Tibial artery (tissue), 4 donors: ENCODE measurements around the gene OSGEPL1.
A peak's percentile ranks its signal among the peaks of the same experiment; 100 is the strongest.

Experiments
- DNase-seq, 2 donors: peaks; one replicate each; pipeline ENCODE4 v3.0.0-alpha.2; 2019
- H3K27ac ChIP-seq, 2 donors: fragments of 200-600 bp; sonication (generic) in 1 of 2; 1 replicate in 1 of 2; 2 replicates in 1 of 2; pipeline ENCODE4 v1.5.1; 2018 to 2019; ENCODE audit warnings: mild to moderate bottlenecking in 1 of 2
- H3K27me3 ChIP-seq, 2 donors: fragments of 200-600 bp; sonication (generic) in 1 of 2; one replicate each; pipeline versions ENCODE4 v1.5.1 to v1.6.0; 2016 to 2019
- H3K36me3 ChIP-seq, 3 donors: fragments of 200-600 bp; sonication (generic) in 2 of 3; one replicate each; pipeline ENCODE4 v1.5.1; 2016 to 2019; ENCODE audit warnings: mild to moderate bottlenecking in 2 of 3
- H3K4me1 ChIP-seq, 4 donors: fragments of 200-600 bp; sonication (generic) in 2 of 4; 1 replicate in 3 of 4; 2 replicates in 1 of 4; pipeline ENCODE4 v1.5.1; 2016 to 2019
- H3K4me3 ChIP-seq, 2 donors: fragments of 200-600 bp; sonication (generic) in 1 of 2; 1 replicate in 1 of 2; 2 replicates in 1 of 2; pipeline ENCODE4 v1.5.1; 2018 to 2019; ENCODE audit warnings: mild to moderate bottlenecking in 2 of 2
- H3K9me3 ChIP-seq, 3 donors: fragments of 200-600 bp; sonication (generic) in 1 of 3; one replicate each; pipeline ENCODE4 v1.5.1; 2016 to 2019
- intact Hi-C: fragments of 100-400 bp; cut with DNase I; formaldehyde crosslinking; loops from one replicate; pipeline ENCODE4 v1.15.0; 2023; ENCODE audit warnings: low total_unique reads
- TF ChIP-seq, protein P1 (sequence below), 2 experiments: fragments of 200-600 bp in 1 of 2; fragments of 450-650 bp in 1 of 2; IDR thresholded peaks; one replicate each; pipeline ENCODE4 v1.5.1; 2017 to 2019; ENCODE audit warnings: antibody characterized with exemption in 2 of 2, mild to moderate bottlenecking in 1 of 2, moderate library complexity in 1 of 2

The OSGEPL1 gene, protein sequence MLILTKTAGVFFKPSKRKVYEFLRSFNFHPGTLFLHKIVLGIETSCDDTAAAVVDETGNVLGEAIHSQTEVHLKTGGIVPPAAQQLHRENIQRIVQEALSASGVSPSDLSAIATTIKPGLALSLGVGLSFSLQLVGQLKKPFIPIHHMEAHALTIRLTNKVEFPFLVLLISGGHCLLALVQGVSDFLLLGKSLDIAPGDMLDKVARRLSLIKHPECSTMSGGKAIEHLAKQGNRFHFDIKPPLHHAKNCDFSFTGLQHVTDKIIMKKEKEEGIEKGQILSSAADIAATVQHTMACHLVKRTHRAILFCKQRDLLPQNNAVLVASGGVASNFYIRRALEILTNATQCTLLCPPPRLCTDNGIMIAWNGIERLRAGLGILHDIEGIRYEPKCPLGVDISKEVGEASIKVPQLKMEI

DNA sequence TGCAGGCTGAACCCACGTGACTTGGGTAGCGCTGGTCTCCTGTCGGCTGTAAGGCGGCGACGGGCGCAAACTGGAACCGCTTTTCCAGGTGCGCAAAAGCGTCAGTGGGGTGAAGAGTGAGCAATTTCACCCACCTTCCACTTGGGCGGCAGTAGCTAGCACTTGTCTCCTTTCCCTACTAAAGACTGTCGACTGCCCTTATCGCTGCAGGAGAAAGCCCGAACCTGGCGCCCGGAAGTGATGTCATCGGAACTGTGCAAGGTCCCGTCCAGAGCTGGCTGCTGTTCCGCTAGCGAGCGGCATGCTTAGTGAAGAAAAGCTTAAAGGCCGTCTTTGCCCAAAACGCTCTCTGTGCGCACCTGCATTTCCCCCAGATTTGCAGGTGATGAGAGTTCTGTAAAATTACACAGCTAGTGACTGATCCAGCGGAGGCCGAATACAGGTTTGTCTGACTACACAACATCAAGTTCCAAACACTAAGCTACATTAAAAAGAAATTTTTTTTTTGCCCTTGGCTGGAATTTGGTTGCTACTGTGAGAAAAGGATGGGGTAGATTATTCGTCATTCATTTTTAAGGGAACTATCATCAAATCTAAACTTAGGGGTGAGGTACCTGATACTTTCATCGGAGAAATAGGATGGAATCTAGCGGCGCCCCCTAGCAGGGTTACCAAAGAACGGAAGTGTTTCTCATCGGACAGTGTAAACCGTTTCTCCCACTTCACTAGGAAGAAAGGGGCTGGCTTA lies at the start of gene OSGEPL1:
Gene OSGEPL1 (minus strand): TSS at position 242 of the 748 bp plus-strand sequence. CDS start 1,152 bp downstream, outside the sequence.
- intact Hi-C loops = no loop called here
- Histone ChIP-seq H3K9me3 (no peaks in the 10 kb centered on the region), H3K27ac (peak within 1 kb of the TSS; percentile 81 to 83), H3K4me3 (peak within 1 kb of the TSS; percentile 72 to 87), H3K36me3 (peaks cover 0 to 17% (median 0%) of the 10 kb centered on the region in 3 donors), H3K4me1 (peaks cover 0 to 17% (median 9%) of the 10 kb centered on the region in 4 donors), H3K27me3 (no peaks in the 10 kb centered on the region)
- peak; percentile 92 to 93 for DNase-seq
- TF ChIP-seq, protein P1, sequence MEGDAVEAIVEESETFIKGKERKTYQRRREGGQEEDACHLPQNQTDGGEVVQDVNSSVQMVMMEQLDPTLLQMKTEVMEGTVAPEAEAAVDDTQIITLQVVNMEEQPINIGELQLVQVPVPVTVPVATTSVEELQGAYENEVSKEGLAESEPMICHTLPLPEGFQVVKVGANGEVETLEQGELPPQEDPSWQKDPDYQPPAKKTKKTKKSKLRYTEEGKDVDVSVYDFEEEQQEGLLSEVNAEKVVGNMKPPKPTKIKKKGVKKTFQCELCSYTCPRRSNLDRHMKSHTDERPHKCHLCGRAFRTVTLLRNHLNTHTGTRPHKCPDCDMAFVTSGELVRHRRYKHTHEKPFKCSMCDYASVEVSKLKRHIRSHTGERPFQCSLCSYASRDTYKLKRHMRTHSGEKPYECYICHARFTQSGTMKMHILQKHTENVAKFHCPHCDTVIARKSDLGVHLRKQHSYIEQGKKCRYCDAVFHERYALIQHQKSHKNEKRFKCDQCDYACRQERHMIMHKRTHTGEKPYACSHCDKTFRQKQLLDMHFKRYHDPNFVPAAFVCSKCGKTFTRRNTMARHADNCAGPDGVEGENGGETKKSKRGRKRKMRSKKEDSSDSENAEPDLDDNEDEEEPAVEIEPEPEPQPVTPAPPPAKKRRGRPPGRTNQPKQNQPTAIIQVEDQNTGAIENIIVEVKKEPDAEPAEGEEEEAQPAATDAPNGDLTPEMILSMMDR (IDR thresholded peaks at IDR 0.05) = peak; percentile 19 to 32

DNA sequence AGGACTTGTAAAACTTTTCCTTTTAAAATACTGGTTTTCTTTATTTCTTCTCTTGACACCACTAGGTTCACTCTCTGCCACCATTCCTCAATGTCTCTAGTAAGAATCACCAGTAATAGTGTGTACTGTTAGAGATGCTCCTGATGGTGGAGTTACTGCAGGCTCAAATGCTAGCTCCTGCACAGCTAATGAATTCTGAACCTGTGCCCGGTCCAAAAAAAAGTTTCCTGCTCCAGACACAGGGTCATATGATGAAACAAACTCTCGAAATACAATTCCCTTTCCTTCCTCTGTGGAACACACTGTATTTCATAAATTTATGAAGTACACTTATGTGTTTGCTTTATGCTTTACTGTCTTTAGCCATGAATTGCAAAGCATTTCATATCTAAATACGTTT lies 40.8 kb upstream of the OSGEPL1 start:
- H3K4me1 ChIP-seq = no peaks in the 10 kb centered on the region
- DNase-seq = no peak
- no peaks in the 10 kb centered on the region for H3K27me3 ChIP-seq
- H3K9me3 ChIP-seq = no peaks in the 10 kb centered on the region
- intact Hi-C loops = no loop called here
- H3K27ac ChIP-seq = no peak overlapping the region
- peaks cover 7 to 19% (median 12%) of the 10 kb centered on the region in 3 donors for H3K36me3 ChIP-seq
- TF ChIP-seq, protein P1 (IDR thresholded peaks at IDR 0.05) = no peak
- H3K4me3 ChIP-seq = no peak overlapping the region

DNA sequence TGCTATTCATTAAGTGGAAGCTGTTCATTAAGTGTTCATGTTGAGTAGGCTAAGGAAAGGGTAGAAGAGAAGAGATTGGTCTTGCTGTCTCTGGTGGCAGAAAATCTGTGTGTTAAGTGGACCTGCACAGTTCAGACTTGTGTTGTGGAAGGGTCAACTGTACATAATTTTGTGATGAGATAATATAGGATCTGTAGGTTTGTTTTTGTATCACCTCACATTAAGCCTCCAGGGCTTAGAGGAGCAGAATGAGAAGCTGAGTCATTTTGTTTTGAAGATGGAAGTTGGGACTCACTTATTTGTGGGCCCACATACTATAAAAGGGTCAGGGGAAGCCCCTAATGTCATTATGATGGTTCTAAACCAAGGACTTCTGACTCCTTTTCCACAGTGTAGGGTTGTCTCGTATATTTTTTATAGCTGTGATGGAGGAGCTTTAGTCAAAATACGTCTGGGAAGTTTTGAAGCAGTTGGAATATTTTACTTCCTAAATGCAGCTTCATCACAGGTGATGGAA lies 39.9 kb upstream of the OSGEPL1 start:
- intact Hi-C loops = no loop called here
- Histone ChIP-seq H3K9me3 (no peaks in the 10 kb centered on the region), H3K36me3 (peaks cover 7 to 24% (median 12%) of the 10 kb centered on the region in 3 donors), H3K4me1 (no peaks in the 10 kb centered on the region), H3K27ac (no peak overlapping the region), H3K4me3 (no peak overlapping the region), H3K27me3 (no peaks in the 10 kb centered on the region)
- TF ChIP-seq, protein P1 (IDR thresholded peaks at IDR 0.05) = no peak
- no peak for DNase-seq

DNA sequence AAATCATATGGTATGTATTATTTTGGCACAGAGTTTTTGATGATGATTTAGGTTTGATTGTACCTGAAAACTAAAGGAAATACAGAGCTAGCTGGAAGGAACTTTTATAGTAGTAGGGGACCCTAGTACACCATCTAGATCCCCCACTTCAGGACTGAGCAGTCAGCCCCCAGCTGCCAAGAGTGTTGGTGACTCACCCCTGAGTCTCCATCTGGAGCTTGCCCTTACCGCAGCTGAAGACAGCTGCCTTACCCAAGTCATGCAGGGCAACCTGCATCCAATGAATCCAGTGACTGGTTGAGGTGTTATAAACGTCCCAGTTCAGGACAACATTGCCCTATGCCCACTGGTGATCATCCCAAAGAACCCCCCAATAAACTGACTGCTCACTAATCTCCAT lies 36.9 kb upstream of the OSGEPL1 start:
- H3K9me3 ChIP-seq = no peaks in the 10 kb centered on the region
- intact Hi-C loops = no loop called here
- DNase-seq = no peak
- no peaks in the 10 kb centered on the region for H3K27me3 ChIP-seq
- H3K4me1 ChIP-seq = no peaks in the 10 kb centered on the region
- TF ChIP-seq, protein P1 (IDR thresholded peaks at IDR 0.05) = no peak
- H3K36me3 ChIP-seq = peaks cover 18 to 34% (median 25%) of the 10 kb centered on the region in 3 donors
- no peak overlapping the region for H3K27ac ChIP-seq
- H3K4me3 ChIP-seq = no peak overlapping the region

DNA sequence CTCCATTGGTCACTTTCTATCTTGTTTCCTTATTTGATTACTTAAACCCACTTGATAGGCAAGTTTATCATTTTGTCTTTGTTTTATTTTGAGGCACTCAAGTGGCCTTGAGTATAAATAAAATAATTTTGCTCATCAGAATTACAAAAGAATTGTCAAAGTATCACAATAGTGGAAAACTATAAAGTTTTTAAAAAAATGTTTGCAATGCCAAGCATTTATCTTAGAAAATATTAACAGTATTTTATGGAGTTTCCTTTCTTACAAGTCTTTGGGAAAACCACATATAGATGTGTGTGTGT lies 36.4 kb upstream of the OSGEPL1 start:
- no peak overlapping the region for H3K4me3 ChIP-seq
- H3K36me3 ChIP-seq = peaks cover 18 to 37% (median 30%) of the 10 kb centered on the region in 3 donors
- intact Hi-C loops = no loop called here
- H3K27ac ChIP-seq = no peak overlapping the region
- no peak for DNase-seq
- no peaks in the 10 kb centered on the region for H3K4me1 ChIP-seq
- no peaks in the 10 kb centered on the region for H3K27me3 ChIP-seq
- TF ChIP-seq, protein P1 (IDR thresholded peaks at IDR 0.05) = no peak
- H3K9me3 ChIP-seq = no peaks in the 10 kb centered on the region
